PC-9 (cell line): ENCODE data around the gene SUN3.

Experiments
- EZH2 ChIP-seq: fragments of 200-600 bp; sonication (generic); IDR thresholded peaks from 2 replicates; pipeline ENCODE4 v1.8.0; 2017; ENCODE audit warnings: antibody characterized with exemption, low read depth
- TF ChIP-seq, protein P1 (sequence below): fragments of 200-600 bp; sonication (generic); conservative IDR thresholded peaks from 2 replicates; pipeline ENCODE4 v1.6.1; 2017; ENCODE audit warnings: mixed run types, antibody characterized with exemption, mild to moderate bottlenecking, moderate library complexity

DNA sequence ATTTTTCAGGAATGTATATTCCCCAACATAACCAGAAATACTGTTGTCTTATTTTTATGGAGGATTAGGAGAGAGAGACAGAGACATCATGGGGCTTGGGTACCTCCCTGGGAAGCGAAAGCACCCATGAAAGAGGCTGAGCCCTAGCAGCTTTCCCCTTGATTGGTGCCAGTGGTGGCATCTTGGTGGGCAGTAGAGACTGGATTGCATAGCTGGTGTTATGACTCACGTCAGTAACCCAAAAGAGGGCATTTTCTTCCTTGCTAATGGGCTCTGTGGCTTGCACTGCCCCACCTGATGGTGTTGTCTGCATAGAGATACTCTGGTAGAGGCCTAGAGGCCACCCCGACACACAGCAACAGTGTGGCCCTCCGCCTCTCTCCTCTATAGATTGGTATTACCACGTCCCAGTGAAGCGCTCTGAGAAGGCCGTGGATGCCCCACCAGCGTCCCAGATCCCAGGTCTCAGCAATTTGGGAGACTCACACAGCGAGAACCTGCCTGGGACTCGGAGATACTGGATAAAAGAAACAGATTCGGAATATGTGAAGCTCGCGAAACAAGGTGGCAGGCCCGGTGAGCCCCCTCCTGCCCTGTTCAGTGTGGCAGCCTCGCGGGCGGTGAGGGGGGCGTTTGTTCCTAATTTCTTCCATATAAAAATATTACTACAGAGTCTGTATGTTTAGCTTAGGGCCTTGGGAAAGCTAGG lies 12.2 kb upstream of the SUN3 start:
- TF ChIP-seq, protein P1, sequence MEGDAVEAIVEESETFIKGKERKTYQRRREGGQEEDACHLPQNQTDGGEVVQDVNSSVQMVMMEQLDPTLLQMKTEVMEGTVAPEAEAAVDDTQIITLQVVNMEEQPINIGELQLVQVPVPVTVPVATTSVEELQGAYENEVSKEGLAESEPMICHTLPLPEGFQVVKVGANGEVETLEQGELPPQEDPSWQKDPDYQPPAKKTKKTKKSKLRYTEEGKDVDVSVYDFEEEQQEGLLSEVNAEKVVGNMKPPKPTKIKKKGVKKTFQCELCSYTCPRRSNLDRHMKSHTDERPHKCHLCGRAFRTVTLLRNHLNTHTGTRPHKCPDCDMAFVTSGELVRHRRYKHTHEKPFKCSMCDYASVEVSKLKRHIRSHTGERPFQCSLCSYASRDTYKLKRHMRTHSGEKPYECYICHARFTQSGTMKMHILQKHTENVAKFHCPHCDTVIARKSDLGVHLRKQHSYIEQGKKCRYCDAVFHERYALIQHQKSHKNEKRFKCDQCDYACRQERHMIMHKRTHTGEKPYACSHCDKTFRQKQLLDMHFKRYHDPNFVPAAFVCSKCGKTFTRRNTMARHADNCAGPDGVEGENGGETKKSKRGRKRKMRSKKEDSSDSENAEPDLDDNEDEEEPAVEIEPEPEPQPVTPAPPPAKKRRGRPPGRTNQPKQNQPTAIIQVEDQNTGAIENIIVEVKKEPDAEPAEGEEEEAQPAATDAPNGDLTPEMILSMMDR: no peak
- no peak for TF ChIP-seq EZH2
